HUES64 (cell line): Measurements from ENCODE around the gene IL5RA. TPM values are rescaled to one million over a fixed set of nuclear protein-coding genes. Genes with fewer than 3 reads are reported as not detected.

Experiments
- H3K27ac ChIP-seq: 2 replicates; pipeline ENCODE4 v1.7.0; 2013; ENCODE audit warnings: low read depth, low read length, inconsistent platforms
- H3K27me3 ChIP-seq: 2 replicates; pipeline ENCODE4 v1.6.1; 2013; ENCODE audit warnings: mild to moderate bottlenecking, low read length; ENCODE audit not compliant: insufficient read depth
- H3K36me3 ChIP-seq: 2 replicates; pipeline ENCODE4 v1.6.1; 2013; ENCODE audit warnings: mild to moderate bottlenecking, low read length; ENCODE audit not compliant: insufficient read depth
- H3K4me1 ChIP-seq: 2 replicates; pipeline ENCODE4 v1.6.1; 2013; ENCODE audit warnings: mild to moderate bottlenecking, low read length, moderate library complexity; ENCODE audit not compliant: insufficient read depth
- H3K4me3 ChIP-seq: 2 replicates; pipeline ENCODE4 v1.5.1; 2013; ENCODE audit warnings: mild to moderate bottlenecking, low read length, moderate library complexity
- H3K9ac ChIP-seq: 2 replicates; pipeline ENCODE4 v1.6.1; 2013; ENCODE audit warnings: mild to moderate bottlenecking, low read depth, low read length
- H3K9me3 ChIP-seq: 2 replicates; pipeline ENCODE4 v1.6.1; 2013; ENCODE audit warnings: low read depth, low read length; ENCODE audit not compliant: insufficient read depth
- WGBS: fragments of 150-250, 120-280 bp; methylation state at CpG from one replicate; pipeline ENCODE4 v1.1.7; 2013; ENCODE audit warnings: missing lambda C conversion rate; 5-methylcytosine and 5-hydroxymethylcytosine counted together
- polyA plus RNA-seq, 2 experiments: library from polyadenylated mRNA; stranded (reverse); fragments of 50-300 nt; gene quantifications; one replicate each; pipeline ENCODE4 v1.2.3, GENCODE V29; 2013

Gene IL5RA
- polyA plus RNA-seq (2013, experiment 1 of 2) = not detected
- not detected for polyA plus RNA-seq (2013, experiment 2 of 2)

DNA sequence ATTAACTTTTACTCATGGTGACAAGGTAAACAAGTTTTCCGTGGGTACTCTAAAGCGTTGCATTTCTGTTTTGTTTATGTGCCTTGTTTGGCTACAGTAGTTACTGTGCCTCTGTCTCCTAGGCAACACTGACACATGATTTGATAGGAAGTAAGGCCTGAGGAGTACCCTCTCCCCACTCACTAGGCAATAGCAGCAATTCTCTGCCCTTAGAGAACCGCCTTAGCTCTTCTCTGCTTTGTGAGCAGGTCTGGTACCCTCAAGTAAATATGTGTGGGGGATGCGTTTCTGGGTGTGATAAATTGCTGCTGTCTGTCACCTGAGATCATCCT lies at the start of gene IL5RA:
Gene IL5RA, minus strand, starts transcription at position 76 of the 332 bp plus-strand sequence. CDS start 5,390 bp downstream, outside the sequence.
- no peaks in the 10 kb centered on the region for H3K36me3 ChIP-seq
- H3K9me3 ChIP-seq = no peaks in the 10 kb centered on the region
- no peak within 1 kb of the TSS for H3K4me3 ChIP-seq
- H3K4me1 ChIP-seq = peaks cover 5% of the 10 kb centered on the region
- H3K27me3 ChIP-seq = no peaks in the 10 kb centered on the region
- H3K9ac ChIP-seq = no peak within 1 kb of the TSS
- 75% methylated on average over 4 of the region's 4 CpGs for WGBS
- H3K27ac ChIP-seq = peak within 1 kb of the TSS; percentile 21; the same call in 1 of the 2 replicates

DNA sequence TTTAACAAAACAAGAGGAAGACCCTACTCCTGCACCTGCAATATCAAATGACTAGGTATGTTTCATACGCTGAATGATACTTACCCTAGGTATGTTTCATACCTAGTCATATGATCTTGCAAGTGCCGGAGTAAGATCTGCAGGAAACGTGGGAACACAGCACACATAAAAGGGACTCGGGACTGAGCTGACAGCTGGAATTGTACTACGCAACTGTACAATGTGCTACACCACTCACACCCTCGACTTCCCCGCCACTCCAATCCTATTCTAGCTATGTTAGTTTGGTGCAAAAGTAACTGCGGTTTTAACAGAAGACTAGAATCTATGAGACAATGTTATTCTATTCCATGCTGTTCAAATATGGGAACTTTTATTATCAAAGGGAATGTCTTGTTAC lies 47.3 kb upstream of the IL5RA start:
- H3K9ac ChIP-seq = no peak overlapping the region
- H3K27ac ChIP-seq = no peak overlapping the region
- H3K9me3 ChIP-seq = no peaks in the 10 kb centered on the region
- peaks cover 90% of the 10 kb centered on the region for H3K36me3 ChIP-seq
- no peaks in the 10 kb centered on the region for H3K4me1 ChIP-seq
- H3K27me3 ChIP-seq = no peaks in the 10 kb centered on the region
- H3K4me3 ChIP-seq = no peak overlapping the region
- 92% methylated on average over 8 of the region's 8 CpGs for WGBS

GRCh38 chr3:3154879-3155610 lies 44.9 kb upstream of the IL5RA start:
- H3K36me3 ChIP-seq = peaks cover 92% of the 10 kb centered on the region
- no peaks in the 10 kb centered on the region for H3K9me3 ChIP-seq
- WGBS = 93% methylated on average over 5 of the region's 5 CpGs
- no peak overlapping the region for H3K4me3 ChIP-seq
- no peaks in the 10 kb centered on the region for H3K27me3 ChIP-seq
- no peaks in the 10 kb centered on the region for H3K4me1 ChIP-seq
- H3K27ac ChIP-seq = no peak overlapping the region
- H3K9ac ChIP-seq = no peak overlapping the region

GRCh38 chr3:3151513-3151912 lies 41.3 kb upstream of the IL5RA start:
- Histone ChIP-seq H3K4me3 (no peak overlapping the region), H3K9ac (no peak overlapping the region), H3K36me3 (peaks cover 98% of the 10 kb centered on the region), H3K27me3 (no peaks in the 10 kb centered on the region), H3K9me3 (no peaks in the 10 kb centered on the region), H3K27ac (no peak overlapping the region), H3K4me1 (no peaks in the 10 kb centered on the region)
- no CpG with 5 or more reads among the region's 1 CpG for WGBS

- H3K36me3 ChIP-seq = peaks cover 100% of the 10 kb centered on the region
- H3K27ac ChIP-seq = no peak overlapping the region
- H3K27me3 ChIP-seq = no peaks in the 10 kb centered on the region
- WGBS = 100% methylated on average over 1 of the region's 1 CpG
- no peak overlapping the region for H3K9ac ChIP-seq
- H3K9me3 ChIP-seq = no peaks in the 10 kb centered on the region
- H3K4me1 ChIP-seq = no peaks in the 10 kb centered on the region
- no peak overlapping the region for H3K4me3 ChIP-seq
Measured at GRCh38 chr3:3149560-3149959, 39.4 kb upstream of the IL5RA start.

- H3K9ac ChIP-seq = no peak overlapping the region
- H3K27me3 ChIP-seq = no peaks in the 10 kb centered on the region
- H3K36me3 ChIP-seq = peaks cover 100% of the 10 kb centered on the region
- H3K4me3 ChIP-seq = no peak overlapping the region
- no peak overlapping the region for H3K27ac ChIP-seq
- H3K9me3 ChIP-seq = no peaks in the 10 kb centered on the region
- 96% methylated on average over 7 of the region's 8 CpGs for WGBS
- no peaks in the 10 kb centered on the region for H3K4me1 ChIP-seq
Measured at GRCh38 chr3:3145831-3146230, 35.7 kb upstream of the IL5RA start.

DNA sequence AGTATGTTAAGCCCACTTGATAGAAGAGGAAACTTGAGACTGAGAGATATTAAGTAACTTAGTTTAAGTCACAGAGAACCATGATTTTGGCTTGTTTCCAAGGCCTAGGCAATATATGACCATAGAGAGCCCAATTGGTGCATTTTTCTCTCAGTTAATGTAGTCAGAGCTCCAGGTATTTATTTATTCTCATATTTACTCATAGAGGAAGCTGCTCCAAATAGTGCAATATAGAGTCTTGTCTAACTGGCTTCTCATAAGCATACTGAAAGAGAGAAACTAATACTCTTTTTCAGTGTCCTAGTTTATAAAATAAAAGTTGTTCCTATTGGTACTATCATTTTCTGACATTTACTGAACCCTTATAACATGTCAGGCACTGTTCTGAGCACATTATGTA lies 31.8 kb upstream of the IL5RA start:
- H3K4me1 ChIP-seq = no peaks in the 10 kb centered on the region
- no peaks in the 10 kb centered on the region for H3K27me3 ChIP-seq
- H3K9me3 ChIP-seq = no peaks in the 10 kb centered on the region
- peaks cover 99% of the 10 kb centered on the region for H3K36me3 ChIP-seq
- no peak overlapping the region for H3K4me3 ChIP-seq
- H3K9ac ChIP-seq = no peak overlapping the region
- no peak overlapping the region for H3K27ac ChIP-seq

- Histone ChIP-seq H3K4me3 (no peak overlapping the region), H3K9ac (no peak overlapping the region), H3K9me3 (no peaks in the 10 kb centered on the region), H3K27ac (no peak overlapping the region), H3K27me3 (no peaks in the 10 kb centered on the region), H3K4me1 (no peaks in the 10 kb centered on the region), H3K36me3 (peaks cover 91% of the 10 kb centered on the region)
- WGBS = 98% methylated on average over 4 of the region's 6 CpGs
Measured at GRCh38 chr3:3137526-3137925, 27.4 kb upstream of the IL5RA start.

DNA sequence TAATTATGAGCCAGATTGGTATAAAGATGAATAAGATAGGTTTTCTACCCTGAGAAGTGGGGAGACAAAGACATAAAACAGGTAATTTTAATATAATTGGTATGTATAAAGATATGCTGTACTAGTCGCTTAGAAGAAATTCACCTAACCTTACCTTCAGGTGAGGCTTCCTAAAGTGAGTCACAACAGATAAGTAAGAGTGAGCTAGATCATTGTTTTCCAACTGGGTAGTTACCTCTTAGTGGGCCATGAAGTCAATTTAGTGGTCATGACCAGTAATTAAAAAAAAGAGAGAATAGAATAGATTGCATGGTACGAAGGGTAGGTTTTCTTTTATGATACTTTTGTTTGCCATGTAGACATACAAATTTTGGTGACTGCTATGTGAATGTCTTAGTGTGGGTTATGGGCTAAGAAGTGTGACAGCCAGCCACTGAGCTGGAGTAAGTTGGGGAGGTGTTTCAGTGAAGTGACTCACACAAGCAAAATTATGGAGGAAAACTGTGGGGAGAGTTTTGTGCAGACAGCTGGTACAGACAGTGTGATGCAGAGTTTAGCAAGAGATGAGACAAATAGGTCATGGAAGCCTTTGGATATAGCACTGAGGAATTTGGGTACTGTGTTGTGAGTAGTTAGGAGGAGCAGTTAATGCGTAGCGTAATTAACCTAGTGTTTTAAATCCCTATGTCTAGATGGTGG lies 24.7 kb upstream of the IL5RA start:
- H3K9me3 ChIP-seq = no peaks in the 10 kb centered on the region; the same call in 1 of the 2 replicates
- no peak overlapping the region for H3K4me3 ChIP-seq
- no peak overlapping the region for H3K9ac ChIP-seq
- H3K36me3 ChIP-seq = peaks cover 81% of the 10 kb centered on the region
- H3K27me3 ChIP-seq = no peaks in the 10 kb centered on the region
- no peak overlapping the region for H3K27ac ChIP-seq
- 95% methylated on average over 3 of the region's 4 CpGs for WGBS
- H3K4me1 ChIP-seq = no peaks in the 10 kb centered on the region

- no peak overlapping the region for H3K27ac ChIP-seq
- H3K4me3 ChIP-seq = no peak overlapping the region
- WGBS = 95% methylated on average over 6 of the region's 6 CpGs
- no peak overlapping the region for H3K9ac ChIP-seq
- H3K36me3 ChIP-seq = peaks cover 81% of the 10 kb centered on the region
- no peaks in the 10 kb centered on the region for H3K4me1 ChIP-seq
- H3K9me3 ChIP-seq = no peaks in the 10 kb centered on the region; the same call in 1 of the 2 replicates
- no peaks in the 10 kb centered on the region for H3K27me3 ChIP-seq
Measured at GRCh38 chr3:3133500-3133899, 23.3 kb upstream of the IL5RA start.

- Histone ChIP-seq H3K27me3 (no peaks in the 10 kb centered on the region), H3K4me3 (no peak overlapping the region), H3K27ac (no peak overlapping the region), H3K9me3 (no peaks in the 10 kb centered on the region; the same call in 1 of the 2 replicates), H3K36me3 (peaks cover 49% of the 10 kb centered on the region), H3K4me1 (peaks cover 8% of the 10 kb centered on the region), H3K9ac (no peak overlapping the region)
- whole genome bisulfite sequencing = 77% methylated on average over 5 of the region's 5 CpGs
Measured at GRCh38 chr3:3129579-3129978, 19.4 kb upstream of the IL5RA start.
